HepG2 (cell line): ENCODE measurements around the gene SDK1. TPM values are rescaled to one million over a fixed set of nuclear protein-coding genes. Genes with fewer than 3 reads are reported as not detected.

ENCODE experiments used
- ATAC-seq: fragments of 200-7000 bp; cut with Tn5 transposase; 3 replicates; pipeline ENCODE4 v1.9.1; 2020; ENCODE audit warnings: mild to moderate bottlenecking, moderate library complexity
- BruUV-seq: library from RNA; stranded (reverse); fragments of 400-500 nt; replicated peaks from 2 replicates; lab custom pipeline; 2021; lab: Mats Ljungman, UMichigan
- CTCF ChIA-PET: fragments of 300-600 bp; formaldehyde crosslinking; extraction: SDS; loops from one replicate; lab custom pipeline; 2021; ENCODE audit warnings: low total read pairs, inconsistent platforms, low intra/inter-chr PET ratio; lab: Yijun Ruan, JAX
- POLR2A ChIA-PET: fragments of 350-600 bp; sonication (Branson Sonifier 250); formaldehyde crosslinking; loops from one replicate; lab custom pipeline; 2020; ENCODE audit warnings: antibody characterized with exemption, inconsistent platforms; lab: Yijun Ruan, JAX
- DNase-seq: peaks from one replicate; pipeline ENCODE4 v3.0.0-alpha.2; 2015; ENCODE audit warnings: low spot score
- FAIRE-seq: peaks from 3 replicates; lab custom pipeline; 2011; peaks lifted over from hg19 to GRCh38; lab: Jason Lieb, UNC
- H2AFZ ChIP-seq: one replicate; pipeline ENCODE4 v1.6.1; 2011; ENCODE audit warnings: low read length, inconsistent platforms
- H3K27ac ChIP-seq: fragments of 300-600 bp; 3 replicates; pipeline ENCODE4 v1.8.0; 2011; ENCODE audit warnings: mixed run types, mild to moderate bottlenecking, mixed read lengths, low read length, inconsistent platforms; ENCODE audit not compliant: insufficient read depth; ENCODE audit errors: extremely low read length
- H3K27me3 ChIP-seq, 2 experiments: fragments of 200-600 bp in 1 of 2; 2 replicates in 1 of 2; 3 replicates in 1 of 2; pipeline versions ENCODE4 v1.6.0 to v1.8.0; 2011; ENCODE audit warnings: low read length in 2 of 2, mild to moderate bottlenecking in 2 of 2, moderate library complexity in 2 of 2, inconsistent platforms in 1 of 2; ENCODE audit not compliant: insufficient read depth in 2 of 2, control insufficient read depth in 1 of 2
- H3K36me3 ChIP-seq, 2 experiments: fragments of 200-600 bp in 1 of 2; replicated peaks in 1 of 2; 2 replicates in 1 of 2; 3 replicates in 1 of 2; pipeline versions ENCODE4 v1.5.1 to v1.8.0; 2011; ENCODE audit warnings: low read length in 2 of 2, inconsistent platforms in 1 of 2; ENCODE audit not compliant: insufficient read depth in 2 of 2, control insufficient read depth in 1 of 2
- H3K4me1 ChIP-seq: 2 replicates; pipeline ENCODE4 v1.5.1; 2012; ENCODE audit warnings: low read length, inconsistent platforms; ENCODE audit not compliant: insufficient read depth
- H3K4me2 ChIP-seq: 2 replicates; pipeline ENCODE4 v1.6.0; 2011; ENCODE audit warnings: low read depth, low read length, inconsistent platforms
- H3K4me3 ChIP-seq, 3 experiments: fragments of 200-600 bp in 1 of 3; sonication (generic), shearing (Covaris generic) in 1 of 3; replicated peaks in 1 of 3; 2 replicates each; pipeline ENCODE4 v1.5.1; 2011 to 2016; ENCODE audit warnings: low read length in 3 of 3, inconsistent platforms in 2 of 3, low read depth in 2 of 3, mild to moderate bottlenecking in 2 of 3, control low read depth in 1 of 3, mixed read lengths in 1 of 3; ENCODE audit not compliant: insufficient read depth in 1 of 3
- H3K79me2 ChIP-seq: one replicate; pipeline ENCODE4 v1.6.1; 2011; ENCODE audit warnings: low read length, inconsistent platforms; ENCODE audit not compliant: insufficient read depth
- H3K9ac ChIP-seq: 2 replicates; pipeline ENCODE4 v1.6.0; 2011; ENCODE audit warnings: mild to moderate bottlenecking, low read depth, low read length, inconsistent platforms; ENCODE audit not compliant: insufficient read depth
- H3K9me3 ChIP-seq: 2 replicates; pipeline ENCODE4 v1.5.1; 2012; ENCODE audit warnings: mild to moderate bottlenecking, low read length
- H4K20me1 ChIP-seq: 2 replicates; pipeline ENCODE4 v1.6.0; 2011; ENCODE audit warnings: inconsistent platforms, mild to moderate bottlenecking, low read length, moderate library complexity; ENCODE audit not compliant: insufficient read depth
- ARID5B ChIP-seq: IDR thresholded peaks from 2 replicates; pipeline ENCODE4 v1.4.0; 2020; ENCODE audit warnings: mild to moderate bottlenecking, missing genetic modification reagents
- CEBPG ChIP-seq: IDR thresholded peaks from 2 replicates; pipeline ENCODE4 v1.6.1; 2016
- CERS6 ChIP-seq: sonication (generic); formaldehyde crosslinking; IDR thresholded peaks from 2 replicates; pipeline ENCODE4 v1.5.0; 2020; ENCODE audit warnings: missing genetic modification reagents
- HMGA1 ChIP-seq: sonication (generic); formaldehyde crosslinking; conservative IDR thresholded peaks from 2 replicates; pipeline ENCODE4 v1.4.0; 2020; ENCODE audit warnings: missing genetic modification reagents
- MTF1 ChIP-seq: sonication (generic); formaldehyde crosslinking; IDR thresholded peaks from 2 replicates; pipeline ENCODE4 v1.5.0; 2020; ENCODE audit warnings: missing genetic modification reagents
- NFYC ChIP-seq: IDR thresholded peaks from 2 replicates; pipeline ENCODE4 v1.6.1; 2016; ENCODE audit warnings: missing genetic modification reagents, missing compliant biosample characterization
- PRDM10 ChIP-seq: sonication (generic); formaldehyde crosslinking; IDR thresholded peaks from 2 replicates; pipeline ENCODE4 v1.4.0; 2020; ENCODE audit warnings: low read depth, missing genetic modification reagents
- SMARCC2 ChIP-seq: fragments of 450-650 bp; IDR thresholded peaks from 2 replicates; pipeline ENCODE4 v1.6.1; 2017; ENCODE audit warnings: antibody characterized with exemption, mild to moderate bottlenecking
- THAP9 ChIP-seq: sonication (generic); formaldehyde crosslinking; IDR thresholded peaks from 2 replicates; pipeline ENCODE4; 2020; ENCODE audit warnings: missing genetic modification reagents, mild to moderate bottlenecking, borderline replicate concordance
- TP53 ChIP-seq: sonication (generic); formaldehyde crosslinking; conservative IDR thresholded peaks from 2 replicates; pipeline ENCODE4 v1.4.0; 2020; ENCODE audit warnings: missing genetic modification reagents
- ZNF724P ChIP-seq: sonication (generic); formaldehyde crosslinking; IDR thresholded peaks from 2 replicates; pipeline ENCODE4 v1.8.0; 2022; ENCODE audit warnings: missing genetic modification reagents, borderline replicate concordance
- ZNF841 ChIP-seq: sonication (generic); formaldehyde crosslinking; IDR thresholded peaks from 2 replicates; pipeline ENCODE4 v1.8.1; 2023; ENCODE audit warnings: missing genetic modification reagents, borderline replicate concordance
- ZNF883 ChIP-seq: sonication (generic); formaldehyde crosslinking; IDR thresholded peaks from 2 replicates; pipeline ENCODE4 v1.5.1; 2020; ENCODE audit warnings: mild to moderate bottlenecking, missing genetic modification reagents; ENCODE audit errors: not compliant biosample characterization
- WGBS: methylation state at CpG from one replicate; pipeline ENCODE4 v1.1.6; 2017; ENCODE audit warnings: low lambda C conversion rate; 5-methylcytosine and 5-hydroxymethylcytosine counted together
- in situ Hi-C: cut with HindIII; loops from 2 replicates; pipeline ENCODE4 v1.10.0; 2017; ENCODE audit warnings: low pct_unique_long_range_greater_than_20kb; ENCODE audit not compliant: extremely low pct_ligation_motif_present
- intact Hi-C: fragments of 100-400 bp; cut with micrococcal nuclease; formaldehyde crosslinking; loops from one replicate; pipeline ENCODE4 v1.10.0; 2022; ENCODE audit not compliant: unreplicated experiment
- polyA plus RNA-seq, 8 experiments: library from polyadenylated mRNA; depleted of rRNA in 3 of 8; stranded (reverse) in 7 of 8; unstranded in 1 of 8; fragments of >200 nt; fragmentation: Illumina TruSeq in 4 of 8; extraction: Trizol in 4 of 8; gene quantifications; 2 replicates each; pipeline versions ENCODE4 v1.2.1 to v1.2.3, GENCODE V29; 2011 to 2016; ENCODE audit warnings: low read depth in 4 of 8, missing spikeins in 1 of 8, mixed read lengths in 1 of 8; ENCODE audit not compliant: insufficient read depth in 1 of 8
- total RNA-seq, 5 experiments: library from RNA; depleted of rRNA; stranded (reverse); fragments of >200 nt; fragmentation: Illumina TruSeq; extraction: Trizol; gene quantifications; 2 replicates each; pipeline ENCODE4 v1.2.3, GENCODE V29; 2016; ENCODE audit warnings: low read depth in 1 of 5

Gene SDK1
- total and polyA plus RNA-seq, 2 of the 13 experiments (the other 11 are each of a cell fraction or from before 2014, with no cell fraction given) = 0.35 to 2.4 TPM

- TF ChIP-seq ARID5B (no peak), ZNF841 (CRISPR knock-in tag) (no peak)
Measured at GRCh38 chr7:3285652-3286051, 15.4 kb upstream of the SDK1 start (continued).

- no peak for DNase-seq
- no peak for ATAC-seq
- in situ Hi-C loops (no loop called here), intact Hi-C loops (no loop called here)
- H4K20me1 ChIP-seq = no peaks in the 10 kb centered on the region
- H3K27me3 ChIP-seq = no peaks in the 10 kb centered on the region
- no peak for FAIRE-seq
- no peaks in the 10 kb centered on the region for H3K79me2 ChIP-seq
- BruUV-seq = no TSS peak
- H3K4me2 ChIP-seq = no peak overlapping the region
- no peaks in the 10 kb centered on the region for H3K4me1 ChIP-seq
- ChIA-PET CTCF (interaction anchor here (0.6 kb wide), 1 partner anchor 812 kb away, joined by 3 read pairs; no protein-coding TSS in a partner anchor), POLR2A (no interaction called here)
- no peak overlapping the region for H2AFZ ChIP-seq
- H3K36me3 ChIP-seq = no peaks in the 10 kb centered on the region
- no peak overlapping the region for H3K27ac ChIP-seq
- no peak overlapping the region for H3K4me3 ChIP-seq
- no peak overlapping the region for H3K9ac ChIP-seq
- WGBS = 75% methylated on average over 2 of the region's 2 CpGs
- no peaks in the 10 kb centered on the region for H3K9me3 ChIP-seq
- TF ChIP-seq TP53 (CRISPR knock-in tag) (no peak), ZNF883 (CRISPR knock-in tag) (no peak), NFYC (no peak), PRDM10 (CRISPR knock-in tag) (no peak), SMARCC2 (no peak), ZNF724P (CRISPR knock-in tag) (no peak), HMGA1 (CRISPR knock-in tag) (no peak), CERS6 (CRISPR knock-in tag) (no peak), CEBPG (CRISPR knock-in tag) (no peak), THAP9 (CRISPR knock-in tag) (no peak), MTF1 (no peak)
Measured at GRCh38 chr7:3289996-3290395, 11.1 kb upstream of the SDK1 start.
